Tibial nerve (tissue), 4 donors: Measurements from ENCODE around the gene MPG. TPM values are rescaled to one million over a fixed set of nuclear protein-coding genes. Genes with fewer than 3 reads are reported as not detected.

Experiments
- DNase-seq, 2 donors: peaks; one replicate each; pipeline ENCODE4 v3.0.0-alpha.2; 2019; ENCODE audit warnings: low spot score in 2 of 2
- H3K27ac ChIP-seq, 4 donors: fragments of 200-600 bp; sonication (generic) in 3 of 4; one replicate each; pipeline ENCODE4 v1.5.1; 2017 to 2019; ENCODE audit warnings: mild to moderate bottlenecking in 1 of 4
- H3K27me3 ChIP-seq, 2 donors: fragments of 200-600 bp; sonication (generic) in 1 of 2; one replicate each; pipeline versions ENCODE4 v1.5.1 to v1.6.0; 2017 to 2019
- H3K36me3 ChIP-seq, 3 donors: fragments of 200-600 bp; sonication (generic); one replicate each; pipeline ENCODE4 v1.5.1; 2018 to 2019
- H3K4me1 ChIP-seq, 4 donors: fragments of 200-600 bp; sonication (generic) in 3 of 4; one replicate each; pipeline ENCODE4 v1.5.1; 2017 to 2019
- H3K4me3 ChIP-seq, 4 donors: fragments of 200-600 bp; sonication (generic) in 3 of 4; one replicate each; pipeline ENCODE4 v1.5.1; 2017 to 2019; ENCODE audit warnings: mild to moderate bottlenecking in 1 of 4, moderate library complexity in 1 of 4
- H3K9me3 ChIP-seq, 4 donors: fragments of 200-600 bp; sonication (generic) in 3 of 4; one replicate each; pipeline ENCODE4 v1.5.1; 2017 to 2019
- CTCF ChIP-seq, 5 experiments: fragments of 200-600 bp in 3 of 5; fragments of 450-650 bp in 2 of 5; sonication (generic) in 3 of 5; IDR thresholded peaks; one replicate each; pipeline ENCODE4 v1.5.1; 2016 to 2019; ENCODE audit warnings: antibody characterized with exemption in 5 of 5, mild to moderate bottlenecking in 3 of 5, moderate library complexity in 2 of 5
- EP300 ChIP-seq, 2 donors: sonication (generic); formaldehyde crosslinking; IDR thresholded peaks; one replicate each; pipeline ENCODE4 v1.6.1; 2017; ENCODE audit warnings: antibody characterized with exemption in 2 of 2, mild to moderate bottlenecking in 1 of 2
- POLR2A ChIP-seq, 2 donors: fragments of 450-650 bp; IDR thresholded peaks; one replicate each; pipeline ENCODE4 v1.6.1; 2017; ENCODE audit warnings: antibody characterized with exemption in 2 of 2, mild to moderate bottlenecking in 2 of 2, moderate library complexity in 2 of 2
- WGBS, 2 donors: methylation state at CpG; one replicate each; pipeline ENCODE4 v1.1.5; 2018; 5-methylcytosine and 5-hydroxymethylcytosine counted together
- total RNA-seq, 4 donors: library from RNA; depleted of rRNA; stranded (reverse); fragments of >200 nt; gene quantifications; one replicate each; pipeline ENCODE4 v1.1.0, GENCODE V29; 2016

Gene MPG
- total RNA-seq, 4 donors from 2014 or later, result 74.3 to 190 (median 115) TPM

GRCh38 chr16:53346-54236 is 24.4 kb upstream of the MPG start, which contains the start of the genes POLR3K and SNRNP25:
POLR3K (minus strand) TSS chr16:53608; CDS start chr16:53586, 22 bp downstream.
SNRNP25 (plus strand) TSS chr16:53828; CDS start chr16:54017, 189 bp downstream.
- peak; percentile 26 to 55 for TF ChIP-seq POLR2A (IDR thresholded peaks at IDR 0.05)
- peak in 2 of 5 experiments; percentile 10 to 53 for TF ChIP-seq CTCF (IDR thresholded peaks at IDR 0.05)
- peak in 1 of 2 donors; percentile 67 for TF ChIP-seq EP300 (IDR thresholded peaks at IDR 0.05)

DNA sequence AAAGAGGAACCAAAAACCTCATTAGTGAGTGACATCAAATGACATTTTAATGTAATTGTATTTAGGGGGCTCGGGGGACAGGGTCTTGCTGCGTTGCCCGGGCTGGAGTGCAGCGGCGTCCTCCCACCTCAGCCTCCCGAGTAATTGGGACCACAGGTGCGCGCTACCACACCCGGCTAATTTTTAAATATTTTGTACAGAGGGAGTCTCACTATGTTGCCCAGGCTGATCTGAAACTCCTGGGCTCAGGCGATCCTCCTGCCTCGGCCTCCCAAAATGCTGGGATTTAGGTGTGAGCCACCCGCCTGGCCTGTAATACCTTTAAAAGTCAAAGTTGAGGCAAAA is 23.8 kb upstream of the MPG start:
- H3K27ac ChIP-seq, result peak overlapping the region; percentile 61 to 85 (median 82)
- no peaks in the 10 kb centered on the region for H3K9me3 ChIP-seq
- peaks cover 0 to 38% (median 9%) of the 10 kb centered on the region in 4 donors for H3K4me1 ChIP-seq
- no peak for TF ChIP-seq EP300 (IDR thresholded peaks at IDR 0.05)
- no peak for TF ChIP-seq CTCF (IDR thresholded peaks at IDR 0.05)
- no peak for TF ChIP-seq POLR2A (IDR thresholded peaks at IDR 0.05)
- H3K36me3 ChIP-seq, result peaks cover 0 to 52% (median 7%) of the 10 kb centered on the region in 3 donors
- no peak for DNase-seq
- H3K4me3 ChIP-seq, result peak overlapping the region; percentile 74 to 89 (median 76)
- WGBS, 2 donors, result 59 to 60% methylated on average over 12 of the region's 12 CpGs
- H3K27me3 ChIP-seq, result no peaks in the 10 kb centered on the region

More at GRCh38 chr16:53346-54236, 24.4 kb upstream of the MPG start, which contains the start of the genes POLR3K and SNRNP25:
- peak within 1 kb of the TSS; percentile 61 to 85 (median 82) for H3K27ac ChIP-seq
- WGBS, 2 donors, result 2 to 3% methylated on average over 56 to 69 of the region's 91 CpGs
- H3K27me3 ChIP-seq, result no peaks in the 10 kb centered on the region
- DNase-seq, result peak; percentile 100
- H3K4me1 ChIP-seq, result peaks cover 0 to 37% (median 9%) of the 10 kb centered on the region in 4 donors
- H3K36me3 ChIP-seq, result peaks cover 0 to 52% (median 3%) of the 10 kb centered on the region in 3 donors
- H3K9me3 ChIP-seq, result no peaks in the 10 kb centered on the region
- peak within 1 kb of the TSS; percentile 74 to 89 (median 76) for H3K4me3 ChIP-seq

- no peak overlapping the region for H3K4me3 ChIP-seq
- no peak overlapping the region for H3K27ac ChIP-seq
- TF ChIP-seq EP300 (IDR thresholded peaks at IDR 0.05), result no peak
- no peak for TF ChIP-seq POLR2A (IDR thresholded peaks at IDR 0.05)
- TF ChIP-seq CTCF (IDR thresholded peaks at IDR 0.05), result no peak
- H3K9me3 ChIP-seq, result no peaks in the 10 kb centered on the region
- H3K27me3 ChIP-seq, result no peaks in the 10 kb centered on the region
- peaks cover 0 to 38% (median 9%) of the 10 kb centered on the region in 4 donors for H3K4me1 ChIP-seq
- DNase-seq, result no peak
- 82 to 87% methylated on average over 11 of the region's 11 CpGs for WGBS, 2 donors
- peaks cover 0 to 58% (median 7%) of the 10 kb centered on the region in 3 donors for H3K36me3 ChIP-seq
These were observed 22.4 kb upstream of the MPG start for GRCh38 chr16:55571-56136.

GRCh38 chr16:56231-56927 is 21.6 kb upstream of the MPG start:
- peaks cover 0 to 34% (median 7%) of the 10 kb centered on the region in 4 donors for H3K4me1 ChIP-seq
- WGBS, 2 donors, result 76 to 86% methylated on average over 16 to 17 of the region's 17 CpGs
- peaks cover 0 to 65% (median 10%) of the 10 kb centered on the region in 3 donors for H3K36me3 ChIP-seq
- DNase-seq, result no peak
- H3K9me3 ChIP-seq, result no peaks in the 10 kb centered on the region
- H3K4me3 ChIP-seq, result no peak overlapping the region
- H3K27ac ChIP-seq, result peak overlapping the region in 1 of 4 donors; percentile 28
- TF ChIP-seq EP300 (IDR thresholded peaks at IDR 0.05), result no peak
- no peak for TF ChIP-seq POLR2A (IDR thresholded peaks at IDR 0.05)
- TF ChIP-seq CTCF (IDR thresholded peaks at IDR 0.05), result no peak
- no peaks in the 10 kb centered on the region for H3K27me3 ChIP-seq
